ENCODE measurements around the gene CHPF.

- no peak for TF ChIP-seq POLR2A (IDR thresholded peaks at IDR 0.05; ENCODE audit: low read length)
- no peak for TF ChIP-seq GATA1 (IDR thresholded peaks at IDR 0.05; ENCODE audit: low read depth, low read length)
These were observed 4.0 kb upstream of the CHPF start for GRCh38 chr2:219547621-219548020.

All from erythroblast (primary cell).